GM19043 (cell line): ENCODE results near the gene CRYGN.

Source experiments
- ATAC-seq: cut with Tn5 transposase; IDR thresholded peaks from one replicate; pipeline ENCODE4 v1.9.1; 2021; ENCODE audit warnings: low read depth; ENCODE audit not compliant: unreplicated experiment

Gene CRYGN

GRCh38 chr7:151440799-151441445 is 981 bp upstream of the CRYGN start:
- ATAC-seq: no peak

DNA sequence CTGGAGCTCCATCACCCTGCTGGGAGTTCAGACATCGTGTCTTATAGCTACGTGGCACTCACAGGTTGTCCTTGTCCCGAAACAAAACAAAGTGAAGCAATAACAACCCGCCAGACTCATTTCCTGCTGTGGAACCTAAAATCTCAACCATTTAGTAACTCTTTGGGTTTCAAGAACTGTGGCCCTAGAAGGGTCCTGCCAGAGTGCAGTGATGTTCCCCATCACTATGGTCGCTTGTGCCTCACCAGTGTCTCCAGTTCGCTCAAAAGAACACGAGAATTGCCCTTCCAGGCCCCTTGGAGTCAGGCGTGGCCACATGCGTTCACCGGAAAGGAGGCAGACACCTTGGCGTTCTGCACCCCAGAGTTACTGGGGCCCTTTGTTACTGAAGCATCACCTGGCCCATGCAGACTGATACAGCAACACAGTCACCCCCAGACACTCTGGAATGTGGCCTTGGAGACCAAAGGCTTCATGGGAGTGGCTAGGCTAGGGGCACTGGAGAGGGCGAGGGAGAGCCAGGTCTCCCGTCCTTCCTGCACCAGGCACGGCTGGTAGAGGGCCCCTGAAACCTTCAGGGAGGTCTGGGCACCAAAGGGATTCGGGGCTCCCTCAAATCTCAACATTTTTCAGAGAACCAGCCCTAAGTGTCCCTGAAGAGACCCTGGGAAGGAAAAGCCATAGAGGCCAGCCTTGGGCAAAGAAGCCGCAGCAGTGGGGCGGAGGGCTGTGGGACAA is 908 bp downstream of the CRYGN start:
- no peak for ATAC-seq

- no peak for ATAC-seq
Measured at GRCh38 chr7:151437866-151438516, 1.9 kb downstream of the CRYGN start.

DNA sequence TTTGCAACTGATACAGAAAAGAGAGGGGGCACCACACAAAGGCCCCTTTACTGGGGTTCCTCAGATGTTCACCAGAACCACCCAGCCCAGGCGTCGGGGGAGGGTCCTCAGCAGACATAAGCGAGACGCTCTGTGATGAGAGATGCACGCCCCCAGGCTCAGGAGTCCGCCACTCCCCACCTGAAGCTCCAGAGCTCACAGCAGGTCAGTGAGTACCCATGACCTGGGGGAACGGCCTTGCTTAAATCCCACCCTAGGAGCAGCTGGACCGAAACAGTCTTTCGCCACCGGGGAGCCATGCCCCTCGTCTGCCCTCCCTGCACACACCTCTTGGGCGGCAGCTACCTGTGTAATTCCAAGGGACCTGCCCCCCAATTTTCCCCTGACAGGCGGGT is 2.8 kb downstream of the CRYGN start:
- ATAC-seq: no peak

DNA sequence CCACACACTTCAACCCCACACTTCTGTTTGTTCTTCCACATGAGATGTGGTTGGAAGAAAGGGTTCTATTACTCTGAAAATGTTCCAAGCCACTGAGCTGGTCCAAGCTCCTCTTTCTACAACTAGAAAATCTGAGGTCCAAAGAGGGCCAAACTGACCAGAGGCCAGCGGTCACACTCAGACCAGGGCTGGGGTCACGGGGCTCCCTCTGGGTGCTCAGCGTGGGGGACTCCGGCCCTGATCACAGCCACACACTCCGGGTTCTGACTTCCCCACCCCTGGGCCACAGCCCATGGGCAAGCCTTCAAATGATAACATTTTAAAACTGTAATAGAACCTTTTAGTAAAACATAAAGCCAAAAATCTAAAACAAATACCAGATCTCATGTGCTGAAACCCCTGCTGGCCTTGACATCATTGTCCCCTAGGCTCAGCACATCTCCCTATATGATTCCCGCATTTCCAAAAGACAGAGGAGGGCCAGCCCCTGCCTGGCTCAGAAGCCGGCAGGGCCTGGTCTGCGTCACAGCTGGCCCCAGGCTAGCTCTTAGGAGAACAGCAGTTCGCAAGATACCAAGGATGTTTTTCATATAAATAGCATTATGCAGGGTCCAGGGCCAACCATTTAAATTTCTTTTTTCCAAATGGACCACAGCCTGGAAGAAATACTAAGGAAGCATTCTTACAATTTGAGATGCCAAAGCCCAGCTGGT is 3.3 kb downstream of the CRYGN start:
- ATAC-seq: no peak

DNA sequence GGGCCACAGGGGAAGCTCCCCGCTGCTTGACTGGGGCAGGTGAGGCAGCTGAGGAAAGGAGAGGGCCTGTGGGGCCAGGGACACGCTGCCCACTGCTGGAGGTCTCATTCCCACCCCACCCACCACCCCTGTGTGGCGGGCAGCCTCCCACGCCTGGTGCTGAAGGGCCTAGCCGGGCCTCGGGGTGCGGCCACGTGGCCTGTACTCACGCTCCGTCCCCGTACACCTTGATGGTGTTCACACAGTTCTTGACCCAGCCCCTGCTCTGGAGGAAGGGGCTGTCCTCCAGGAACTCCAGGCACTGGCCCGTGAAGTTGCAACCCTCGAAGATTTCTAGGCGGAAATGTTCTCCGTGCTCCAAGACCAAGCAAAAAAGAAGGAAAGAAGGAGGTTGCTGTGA is 4.0 kb downstream of the CRYGN start:
- ATAC-seq: no peak

- ATAC-seq: no peak
Measured at GRCh38 chr7:151435103-151435916, 4.6 kb downstream of the CRYGN start.

DNA sequence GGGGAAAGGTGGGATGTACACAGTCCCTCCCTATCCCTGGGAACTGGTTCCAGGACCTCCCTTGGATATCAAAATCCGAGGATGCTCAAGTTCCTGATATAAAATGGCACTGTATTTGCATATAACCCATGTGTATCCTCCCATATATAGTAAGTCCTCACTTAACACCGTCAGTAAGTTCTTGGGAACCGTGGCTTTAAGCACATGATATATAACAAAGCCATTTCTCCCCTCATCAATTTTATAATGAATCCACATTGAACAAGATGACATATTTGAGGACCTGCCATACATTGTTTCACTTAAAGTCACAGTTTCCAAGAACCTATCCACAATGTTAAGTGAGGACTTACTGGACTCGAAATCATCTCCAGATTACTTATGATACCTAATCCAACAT is 5.4 kb downstream of the CRYGN start:
- no peak for ATAC-seq

- ATAC-seq: no peak
Measured at GRCh38 chr7:151433721-151434400, 6.1 kb downstream of the CRYGN start.

- peak; percentile 55 for ATAC-seq
Measured at GRCh38 chr7:151432658-151433521, 7.1 kb downstream of the CRYGN start.

DNA sequence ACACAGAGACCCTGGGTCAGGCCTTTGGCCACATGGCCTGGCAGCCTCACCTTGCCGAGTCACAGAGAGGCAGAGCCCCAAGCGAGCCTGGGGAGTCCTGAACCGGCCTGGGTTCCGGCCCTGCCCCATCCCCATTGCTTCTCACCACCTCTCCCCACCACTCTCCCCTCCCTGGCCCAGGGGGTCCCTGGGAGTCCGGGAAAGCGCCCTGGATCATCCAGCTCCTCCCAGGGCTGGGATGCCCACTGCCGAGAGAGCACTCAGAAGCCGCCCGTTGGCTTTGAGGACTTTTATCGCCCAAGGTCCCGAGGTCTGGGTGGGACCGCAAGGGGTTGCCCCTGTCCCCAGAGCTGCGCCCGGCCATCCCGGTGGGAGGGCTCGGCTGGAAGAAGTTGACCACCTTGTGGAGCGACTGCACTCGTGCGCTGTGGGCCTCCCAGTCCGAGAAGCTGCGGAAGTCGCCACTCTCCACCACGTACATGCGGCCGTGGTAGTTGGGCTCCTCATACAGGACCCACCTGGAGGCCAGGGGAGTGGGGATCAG is 8.1 kb downstream of the CRYGN start:
- no peak for ATAC-seq

DNA sequence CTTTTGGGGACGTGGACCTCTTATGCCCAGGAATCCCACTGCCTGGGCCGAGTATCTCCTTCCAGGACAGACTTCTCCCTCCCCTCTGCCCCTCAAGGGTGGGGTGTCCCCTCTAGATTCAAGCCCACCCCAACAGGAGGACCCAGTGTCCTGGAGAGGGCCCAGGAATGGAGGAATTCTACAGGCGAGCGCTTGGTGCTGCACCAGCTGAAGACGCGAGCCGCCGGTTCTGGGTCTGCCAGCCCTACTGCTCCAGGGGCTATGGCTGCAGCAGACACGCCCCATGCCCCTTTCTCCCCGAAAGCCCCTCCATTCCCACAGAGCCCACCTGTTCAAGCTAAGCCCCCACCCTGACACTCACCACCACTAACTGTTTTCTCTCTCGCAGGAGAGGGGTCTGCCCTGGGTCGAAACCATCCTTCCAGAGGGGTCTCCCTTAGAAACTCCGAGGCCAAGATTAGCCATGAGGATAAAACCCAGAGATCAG is 8.6 kb downstream of the CRYGN start:
- ATAC-seq: no peak

DNA sequence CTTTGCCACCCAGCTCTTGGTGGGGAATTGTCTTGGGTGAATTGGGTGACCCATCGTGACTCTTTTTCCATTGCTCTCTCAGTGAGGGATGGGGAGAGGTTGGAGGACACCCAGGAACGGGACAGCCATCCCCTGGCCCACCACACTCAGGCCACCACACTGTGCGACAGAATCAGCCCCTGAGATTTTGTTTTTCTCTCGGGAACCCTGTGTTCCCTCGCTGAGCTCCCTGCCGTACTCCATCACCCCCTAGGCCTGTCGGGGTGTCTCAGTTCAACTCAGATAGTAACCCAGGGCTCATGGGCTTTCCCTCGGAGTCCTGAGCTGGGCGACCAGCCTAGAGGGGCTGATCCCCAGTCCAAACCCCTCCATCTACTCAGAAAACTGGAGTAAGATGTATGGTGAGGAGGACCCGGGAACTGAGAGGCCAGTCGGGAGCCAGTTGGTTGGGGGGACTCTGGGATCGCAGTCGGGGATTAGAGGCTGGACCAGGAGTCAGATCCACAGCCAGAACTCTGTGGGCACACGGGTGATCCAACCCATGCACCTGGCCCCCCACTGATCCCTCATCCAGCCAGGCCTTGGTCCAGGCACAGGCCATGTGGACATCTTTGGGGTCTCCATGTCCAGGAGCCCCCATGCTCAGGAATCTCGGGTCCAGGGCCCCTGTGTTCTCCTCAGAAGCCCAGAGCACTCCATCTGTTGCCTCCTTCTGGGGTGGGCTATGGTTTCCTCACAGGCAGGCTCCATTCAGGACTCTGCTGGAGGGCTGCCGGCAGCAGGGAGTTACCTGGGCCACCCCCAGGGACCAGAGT is 9.3 kb downstream of the CRYGN start:
- ATAC-seq: no peak

DNA sequence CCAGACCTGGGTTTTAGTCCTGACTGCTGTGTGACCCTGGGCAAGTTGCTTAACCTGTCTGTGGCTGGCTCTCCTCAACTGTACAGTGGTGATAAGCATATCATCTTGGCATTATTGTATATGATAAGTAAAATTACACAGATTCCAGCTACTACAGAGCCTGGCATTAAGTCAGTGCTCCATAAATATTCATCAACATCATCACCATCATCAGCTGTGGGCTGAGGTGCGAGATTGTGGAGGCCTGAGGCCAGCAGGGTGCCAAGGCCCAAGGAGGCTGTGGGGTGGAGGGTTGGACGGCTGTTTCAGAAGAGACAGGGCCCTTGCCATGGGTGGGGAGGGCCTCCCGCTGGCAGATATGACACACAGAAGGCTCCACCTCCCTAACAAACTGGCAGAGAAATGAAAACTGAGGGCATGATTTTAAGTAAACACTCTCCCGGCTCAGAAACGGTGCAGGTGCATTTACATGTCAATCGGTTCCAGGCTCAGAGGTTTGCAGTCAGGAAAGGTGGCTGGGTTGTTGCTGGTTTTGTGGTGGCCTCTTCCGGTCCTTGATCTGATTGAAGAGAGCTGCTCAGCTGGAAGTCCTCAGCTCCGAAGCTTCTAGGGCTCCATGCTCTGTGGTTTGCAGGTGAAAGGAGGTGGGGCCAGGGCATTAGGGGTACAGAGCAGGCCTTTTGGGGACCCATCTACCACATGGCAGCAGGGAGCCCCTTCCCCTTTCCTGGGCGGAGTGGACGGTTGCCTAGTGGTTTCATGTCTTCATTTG is 10.2 kb downstream of the CRYGN start:
- peak; percentile 72 for ATAC-seq

GRCh38 chr7:151429237-151429559 is 10.7 kb downstream of the CRYGN start:
- no peak for ATAC-seq

DNA sequence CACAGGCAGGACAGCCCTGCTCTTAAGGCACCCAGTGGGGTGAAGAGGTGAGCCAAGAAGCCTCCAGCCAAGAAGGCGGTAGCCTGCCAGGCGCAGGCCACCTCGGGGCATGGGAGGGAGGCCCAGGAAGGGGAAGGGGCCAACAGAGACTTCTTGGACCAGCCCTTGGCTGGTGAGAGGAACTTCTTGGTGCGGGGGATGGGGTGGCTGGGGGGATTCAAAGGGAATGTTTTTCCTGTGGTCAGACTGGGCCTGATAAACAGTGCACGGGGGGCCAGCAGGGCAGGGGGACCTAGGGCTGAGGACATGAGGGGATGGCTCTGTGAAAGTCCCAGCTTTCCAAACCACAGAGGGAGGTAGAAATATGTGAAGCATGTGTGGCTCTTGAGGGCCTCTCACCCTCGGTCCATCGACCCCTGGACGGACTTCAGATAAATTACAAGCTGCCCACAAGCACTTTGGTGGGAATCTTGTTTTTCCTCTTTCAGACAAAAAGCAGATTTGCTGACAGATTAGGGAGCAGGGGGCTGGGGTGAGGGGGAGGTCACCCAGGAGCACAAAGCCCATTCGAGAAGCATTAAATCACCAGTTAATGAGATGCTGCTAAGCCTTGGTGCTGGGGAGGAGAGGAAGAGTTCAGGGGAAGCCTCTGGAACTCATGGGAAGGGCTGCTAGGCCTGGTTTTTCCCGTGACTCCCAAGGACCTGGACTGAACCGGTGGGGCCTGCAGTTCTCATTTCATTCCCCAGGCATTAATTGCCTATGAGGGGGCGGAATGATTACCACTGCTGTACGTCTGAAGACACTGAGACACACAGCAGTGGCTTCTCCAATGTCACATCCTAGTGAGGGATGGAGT is 11.3 kb downstream of the CRYGN start:
- ATAC-seq: no peak
